Measurements from ENCODE around the gene USP20. TPM values are rescaled to one million over a fixed set of nuclear protein-coding genes. Genes with fewer than 3 reads are reported as not detected.

Gene USP20
- total RNA-seq, 6 experiments from 2014 or later: 7.5 to 14.0 (median 10.8) TPM

DNA sequence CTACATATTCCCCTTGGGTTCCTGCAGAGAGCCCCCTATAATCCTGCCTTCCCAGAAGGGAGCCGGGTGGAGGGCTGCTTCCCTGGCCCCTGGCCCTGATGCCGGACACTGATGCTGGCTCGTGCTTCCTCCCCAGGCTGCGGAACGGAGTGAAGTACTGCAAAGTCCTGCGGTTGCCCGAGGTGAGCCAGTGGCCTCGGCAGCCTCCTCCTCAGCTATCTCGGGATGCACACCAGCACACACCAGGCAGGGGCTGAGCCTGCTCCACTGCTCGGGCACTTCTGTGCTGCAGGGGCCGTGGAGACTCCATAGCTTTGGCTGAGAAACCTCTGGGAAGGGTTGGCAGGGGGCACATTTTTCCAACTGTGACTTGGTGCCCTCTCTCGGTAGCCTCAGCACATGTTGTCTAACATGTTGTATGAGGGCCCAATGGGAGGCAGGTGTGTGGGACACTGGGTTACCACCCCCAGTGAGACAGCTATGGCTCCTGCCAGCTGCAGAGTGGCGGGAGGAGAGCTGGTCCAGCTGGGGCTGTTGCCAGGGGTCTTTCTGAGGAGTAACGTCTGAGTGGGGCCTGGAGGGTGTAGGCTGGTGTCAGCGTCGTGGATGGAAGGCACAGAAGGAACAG lies 38.4 kb downstream of the USP20 start:
- intact Hi-C loops (cut with DNase I): no loop called here
- TF ChIP-seq, protein P1, sequence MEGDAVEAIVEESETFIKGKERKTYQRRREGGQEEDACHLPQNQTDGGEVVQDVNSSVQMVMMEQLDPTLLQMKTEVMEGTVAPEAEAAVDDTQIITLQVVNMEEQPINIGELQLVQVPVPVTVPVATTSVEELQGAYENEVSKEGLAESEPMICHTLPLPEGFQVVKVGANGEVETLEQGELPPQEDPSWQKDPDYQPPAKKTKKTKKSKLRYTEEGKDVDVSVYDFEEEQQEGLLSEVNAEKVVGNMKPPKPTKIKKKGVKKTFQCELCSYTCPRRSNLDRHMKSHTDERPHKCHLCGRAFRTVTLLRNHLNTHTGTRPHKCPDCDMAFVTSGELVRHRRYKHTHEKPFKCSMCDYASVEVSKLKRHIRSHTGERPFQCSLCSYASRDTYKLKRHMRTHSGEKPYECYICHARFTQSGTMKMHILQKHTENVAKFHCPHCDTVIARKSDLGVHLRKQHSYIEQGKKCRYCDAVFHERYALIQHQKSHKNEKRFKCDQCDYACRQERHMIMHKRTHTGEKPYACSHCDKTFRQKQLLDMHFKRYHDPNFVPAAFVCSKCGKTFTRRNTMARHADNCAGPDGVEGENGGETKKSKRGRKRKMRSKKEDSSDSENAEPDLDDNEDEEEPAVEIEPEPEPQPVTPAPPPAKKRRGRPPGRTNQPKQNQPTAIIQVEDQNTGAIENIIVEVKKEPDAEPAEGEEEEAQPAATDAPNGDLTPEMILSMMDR (IDR thresholded peaks at IDR 0.05): no peak
- no peak for TF ChIP-seq POLR2A (IDR thresholded peaks at IDR 0.05)
- DNase-seq (peak in 1 of 3 donors; percentile 40), ATAC-seq (no peak)
- H3K36me3 ChIP-seq: peaks cover 0 to 24% (median 10%) of the 10 kb centered on the region in 4 donors
- H3K4me1 ChIP-seq: peaks cover 0 to 11% (median 5%) of the 10 kb centered on the region in 4 donors
- no peaks in the 10 kb centered on the region for H3K9me3 ChIP-seq
- 57% methylated on average over 3 of the region's 16 CpGs for WGBS (ENCODE audit: insufficient coverage, low coverage, low lambda C conversion rate, missing lambda C conversion rate)
- H3K27ac ChIP-seq: no peak overlapping the region
- H3K27me3 ChIP-seq: no peaks in the 10 kb centered on the region
- H3K4me3 ChIP-seq: no peak overlapping the region

DNA sequence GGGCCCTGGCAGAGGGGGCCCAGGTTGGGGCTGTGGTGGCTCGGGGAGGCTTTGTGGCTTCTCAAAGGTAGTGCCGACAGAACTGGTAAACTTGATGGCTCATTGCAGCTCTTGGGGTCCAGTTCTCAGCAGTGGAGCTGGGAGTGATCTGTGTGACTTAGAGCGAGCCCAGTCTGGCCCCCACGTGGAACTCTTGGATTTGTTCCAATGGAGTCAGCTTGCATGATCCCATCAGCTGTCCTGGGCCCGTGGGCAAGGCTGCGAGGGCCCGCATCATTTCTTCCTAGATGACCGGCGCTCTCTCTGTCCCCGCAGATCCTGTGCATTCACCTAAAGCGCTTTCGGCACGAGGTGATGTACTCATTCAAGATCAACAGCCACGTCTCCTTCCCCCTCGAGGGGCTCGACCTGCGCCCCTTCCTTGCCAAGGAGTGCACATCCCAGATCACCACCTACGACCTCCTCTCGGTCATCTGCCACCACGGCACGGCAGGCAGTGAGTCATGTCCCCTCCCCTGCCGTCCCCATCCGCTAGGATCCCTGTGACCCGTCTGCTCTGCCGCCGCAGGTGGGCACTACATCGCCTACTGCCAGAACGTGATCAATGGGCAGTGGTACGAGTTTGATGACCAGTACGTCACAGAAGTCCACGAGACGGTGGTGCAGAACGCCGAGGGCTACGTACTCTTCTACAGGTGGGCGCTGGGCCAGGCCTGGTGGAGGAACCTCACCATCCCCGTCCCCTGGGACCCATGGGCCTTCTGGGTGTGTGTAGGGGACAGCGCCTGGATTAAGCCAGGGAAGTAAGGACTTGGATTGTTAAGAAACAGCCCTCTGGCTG lies 39.2 kb downstream of the USP20 start:
- no peak for TF ChIP-seq POLR2A (IDR thresholded peaks at IDR 0.05)
- no peak overlapping the region for H3K27ac ChIP-seq
- H3K4me1 ChIP-seq: peaks cover 0 to 7% (median 3%) of the 10 kb centered on the region in 4 donors
- ATAC-seq (no peak), DNase-seq (peak in 1 of 3 donors; percentile 43)
- WGBS (ENCODE audit: insufficient coverage, low coverage, low lambda C conversion rate, missing lambda C conversion rate): 100% methylated on average over 14 of the region's 38 CpGs
- peaks cover 0 to 24% (median 10%) of the 10 kb centered on the region in 4 donors for H3K36me3 ChIP-seq
- no peak overlapping the region for H3K4me3 ChIP-seq
- intact Hi-C loops (cut with DNase I): no loop called here
- no peaks in the 10 kb centered on the region for H3K9me3 ChIP-seq
- H3K27me3 ChIP-seq: no peaks in the 10 kb centered on the region

DNA sequence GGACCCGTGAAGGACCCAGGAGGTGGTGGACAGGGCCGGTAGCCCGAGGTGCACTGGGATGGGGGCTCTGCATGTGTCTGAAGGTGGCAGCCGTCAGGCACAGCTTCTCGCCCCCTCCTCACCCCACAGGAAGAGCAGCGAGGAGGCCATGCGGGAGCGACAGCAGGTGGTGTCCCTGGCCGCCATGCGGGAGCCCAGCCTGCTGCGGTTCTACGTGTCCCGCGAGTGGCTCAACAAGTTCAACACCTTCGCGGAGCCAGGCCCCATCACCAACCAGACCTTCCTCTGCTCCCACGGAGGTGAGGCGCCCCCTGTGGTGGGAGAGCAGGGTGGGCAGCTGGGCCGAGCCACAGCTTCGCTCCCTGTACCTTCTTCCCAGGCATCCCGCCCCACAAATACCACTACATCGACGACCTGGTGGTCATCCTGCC lies 39.9 kb downstream of the USP20 start:
- Histone ChIP-seq H3K4me1 (peaks cover 0 to under 1% (median 0%) of the 10 kb centered on the region in 4 donors), H3K36me3 (peaks cover 0 to 28% (median 10%) of the 10 kb centered on the region in 4 donors), H3K9me3 (no peaks in the 10 kb centered on the region), H3K4me3 (no peak overlapping the region), H3K27ac (no peak overlapping the region), H3K27me3 (no peaks in the 10 kb centered on the region)
- TF ChIP-seq, protein P1 (IDR thresholded peaks at IDR 0.05): no peak
- no peak for TF ChIP-seq POLR2A (IDR thresholded peaks at IDR 0.05)
- ATAC-seq: no peak
- WGBS (ENCODE audit: insufficient coverage, low coverage, low lambda C conversion rate, missing lambda C conversion rate): no CpG with 5 or more reads among the region's 23 CpGs
- DNase-seq: peak in 1 of 3 donors; percentile 40
- intact Hi-C loops (cut with DNase I): no loop called here

DNA sequence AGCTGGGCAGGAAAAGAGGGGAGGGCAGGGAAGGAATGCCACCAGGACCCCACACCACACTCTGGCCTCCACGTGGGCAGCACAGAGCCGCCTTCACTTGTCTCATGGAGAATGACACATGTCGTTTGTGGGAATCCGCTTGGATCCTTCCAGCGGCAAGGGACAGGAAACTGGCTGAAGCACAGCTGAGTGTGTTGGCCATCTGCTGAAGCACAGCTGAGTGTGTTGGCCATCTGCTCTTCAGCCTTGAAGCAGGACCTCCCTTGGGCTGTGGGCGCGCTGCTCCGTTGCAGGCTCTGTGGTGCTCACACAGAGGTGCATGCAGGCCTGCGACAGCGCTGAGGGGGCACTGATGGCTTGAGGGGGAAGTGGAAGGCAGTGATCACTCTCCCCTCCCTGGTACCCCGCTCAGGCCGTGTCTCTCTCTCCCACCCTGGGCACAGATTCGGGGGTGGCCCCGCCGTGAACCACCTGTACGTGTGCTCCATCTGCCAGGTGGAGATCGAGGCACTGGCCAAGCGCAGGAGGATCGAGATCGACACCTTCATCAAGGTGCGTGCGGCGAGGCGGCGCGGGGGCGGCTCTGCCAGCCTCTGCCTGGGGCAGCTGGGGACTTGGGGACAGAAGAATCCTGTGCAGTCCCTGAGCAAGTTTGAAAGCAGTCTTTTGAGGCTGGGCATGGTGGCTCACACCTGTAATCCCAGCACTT lies 40.6 kb downstream of the USP20 start:
- Histone ChIP-seq H3K27ac (no peak overlapping the region), H3K27me3 (no peaks in the 10 kb centered on the region), H3K9me3 (no peaks in the 10 kb centered on the region), H3K36me3 (peaks cover 0 to 34% (median 10%) of the 10 kb centered on the region in 4 donors), H3K4me3 (no peak overlapping the region), H3K4me1 (no peaks in the 10 kb centered on the region)
- TF ChIP-seq POLR2A (IDR thresholded peaks at IDR 0.05): no peak
- TF ChIP-seq, protein P1 (IDR thresholded peaks at IDR 0.05): no peak
- DNase-seq (peak in 1 of 3 donors; percentile 46), ATAC-seq (no peak)
- WGBS (ENCODE audit: insufficient coverage, low coverage, low lambda C conversion rate, missing lambda C conversion rate): 96% methylated on average over 4 of the region's 27 CpGs
- intact Hi-C loops (cut with DNase I): no loop called here
